Kidney glomerular epithelial cell (primary cell): Measurements from ENCODE around the gene DGKG.
A peak's percentile ranks its signal among the peaks of the same experiment; 100 is the strongest.

ENCODE experiments used
- DNase-seq: peaks from one replicate; lab custom pipeline; 2025; lab: John Stamatoyannopoulos, UW

DGKG gene

GRCh38 chr3:186239321-186239720 is 122.7 kb downstream of the DGKG start:
- DNase-seq, result no peak

GRCh38 chr3:186237915-186238314 is 124.1 kb downstream of the DGKG start:
- DNase-seq, result no peak

DNA sequence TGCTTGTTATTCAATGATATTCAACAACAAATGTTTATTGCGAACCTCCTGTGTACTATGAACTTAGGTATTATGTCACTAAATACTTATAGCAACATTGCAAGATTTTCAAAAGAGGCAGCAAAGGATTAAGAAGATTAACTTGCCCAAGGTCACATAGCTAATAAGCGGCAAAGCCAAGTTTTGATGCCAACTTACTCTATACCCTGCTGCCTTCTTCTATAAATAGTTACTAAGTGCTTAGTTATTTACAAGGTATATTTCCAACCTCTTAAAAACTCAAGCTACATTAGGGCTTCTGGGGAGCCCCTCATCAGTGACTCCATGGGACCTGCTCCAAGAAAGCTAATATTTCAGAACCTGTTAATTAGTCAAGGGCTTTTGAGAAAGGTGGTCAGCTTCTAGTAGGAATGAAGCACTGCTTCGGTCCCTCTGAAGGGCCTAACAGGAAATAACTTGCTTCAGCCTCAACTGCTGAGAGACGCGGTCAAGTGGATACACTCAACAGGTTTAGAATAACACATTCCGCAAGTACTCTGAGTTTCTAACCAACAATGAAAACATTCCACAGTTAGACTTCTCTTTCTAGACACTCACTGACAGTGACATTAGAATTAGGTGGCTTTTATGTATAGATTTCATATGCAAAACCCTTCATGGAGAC is 125.5 kb downstream of the DGKG start:
- DNase-seq, result peak; percentile 43

DNA sequence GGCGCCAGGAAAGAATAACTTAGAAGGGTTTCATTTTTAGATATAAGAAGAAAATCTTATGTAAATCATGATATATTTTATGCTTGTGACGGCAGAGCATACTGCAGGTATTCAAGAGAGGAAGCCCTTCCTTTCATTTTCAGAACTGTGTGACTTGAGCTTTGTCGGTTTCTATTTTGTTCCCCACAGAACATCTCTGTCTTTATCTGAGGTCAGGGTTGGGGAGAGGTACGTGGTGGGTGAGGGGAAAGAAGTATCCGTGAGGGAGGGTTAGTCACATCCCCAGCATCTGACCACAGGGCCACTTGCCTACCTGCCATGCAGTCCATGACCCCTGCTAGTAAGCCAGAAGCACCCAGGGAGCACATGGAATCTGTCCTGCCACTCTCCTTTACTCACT is 126.5 kb downstream of the DGKG start:
- DNase-seq, result no peak

- no peak for DNase-seq
These were observed 127.9 kb downstream of the DGKG start for GRCh38 chr3:186234152-186234551.

DNA sequence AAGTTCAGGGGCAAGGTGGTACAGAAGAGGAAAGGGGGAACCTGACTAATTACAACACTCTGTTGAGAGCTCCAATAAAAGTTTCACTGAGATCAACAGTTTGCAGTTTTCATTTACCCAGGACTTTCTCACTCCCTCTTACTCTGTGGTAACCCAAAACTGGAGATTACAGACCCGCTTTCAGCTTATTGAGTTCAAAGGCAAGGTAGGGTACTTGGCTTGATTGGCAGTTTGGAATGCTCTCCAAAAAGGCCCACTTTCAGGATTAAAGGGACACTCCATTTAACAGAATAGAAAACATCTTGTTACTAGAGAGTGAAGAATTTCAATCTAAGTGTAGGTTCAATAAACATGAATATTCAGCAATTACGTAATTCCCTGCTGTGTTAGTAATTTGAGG is 135.6 kb downstream of the DGKG start:
- DNase-seq, result no peak

DNA sequence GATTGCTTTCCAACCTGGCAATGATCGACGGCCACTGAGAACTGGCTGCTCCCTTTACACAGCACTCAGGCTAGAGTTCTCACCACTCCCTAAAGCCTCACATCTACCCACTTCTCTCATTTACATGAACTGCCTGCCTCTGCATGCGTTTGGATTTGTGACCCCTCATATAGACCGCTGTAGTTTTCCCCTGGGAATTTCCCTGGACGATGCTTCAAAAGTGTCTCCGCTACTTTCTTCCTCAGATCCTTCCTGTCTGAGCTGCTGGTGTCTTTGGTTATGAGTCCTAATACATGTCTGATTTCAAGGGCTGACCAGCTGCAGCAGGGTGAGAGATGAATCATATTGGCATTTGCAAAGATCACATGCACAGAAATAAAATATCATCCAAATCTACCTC is 136.4 kb downstream of the DGKG start:
- no peak for DNase-seq

GRCh38 chr3:186224041-186224610 is 137.9 kb downstream of the DGKG start:
- DNase-seq, result no peak

- no peak for DNase-seq
These were observed 138.6 kb downstream of the DGKG start for GRCh38 chr3:186223476-186223875.

- DNase-seq, result no peak
These were observed 140.2 kb downstream of the DGKG start for GRCh38 chr3:186221760-186222378.

GRCh38 chr3:186220911-186221645 is 141.0 kb downstream of the DGKG start:
- no peak for DNase-seq

DNA sequence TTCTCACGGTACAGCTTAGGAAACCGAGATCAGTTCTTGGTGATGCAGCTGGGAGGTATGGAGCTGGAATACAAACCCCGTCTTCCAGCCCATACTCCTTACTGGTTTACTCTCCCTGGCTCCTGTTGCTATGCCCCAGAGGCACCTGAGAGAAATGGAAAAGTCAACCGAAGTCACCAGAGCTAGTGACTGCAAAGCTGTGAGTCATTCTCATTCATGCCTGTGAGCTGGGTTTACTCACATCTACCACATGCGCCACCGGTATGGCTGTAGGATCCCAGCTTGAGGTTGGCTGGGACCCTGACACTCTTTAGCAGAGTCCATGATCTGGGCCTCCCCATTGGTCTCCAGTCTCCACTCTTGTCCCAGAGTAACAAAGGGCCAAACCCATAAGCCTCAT is 141.7 kb downstream of the DGKG start:
- DNase-seq, result no peak

GRCh38 chr3:186219211-186219638 is 142.8 kb downstream of the DGKG start:
- DNase-seq, result no peak

DNA sequence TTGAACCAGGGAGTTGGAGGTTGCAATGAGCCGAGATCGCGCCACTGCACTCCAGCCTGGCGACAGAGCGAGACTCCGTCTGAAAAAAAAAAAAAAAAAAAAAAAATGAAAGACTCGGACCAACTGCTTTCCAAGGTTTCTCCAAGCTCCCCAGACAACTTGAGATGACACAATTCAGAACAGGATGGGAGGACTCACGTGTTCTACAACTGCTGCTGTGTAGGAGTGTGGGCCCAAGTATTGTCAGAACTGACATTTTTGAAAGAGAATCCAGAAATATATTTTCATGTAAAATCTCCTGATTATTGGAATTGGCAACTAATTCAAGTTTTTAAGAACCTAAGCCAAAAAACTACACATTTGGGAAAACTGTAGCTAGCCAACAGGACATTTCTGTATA is 143.6 kb downstream of the DGKG start:
- no peak for DNase-seq

DNA sequence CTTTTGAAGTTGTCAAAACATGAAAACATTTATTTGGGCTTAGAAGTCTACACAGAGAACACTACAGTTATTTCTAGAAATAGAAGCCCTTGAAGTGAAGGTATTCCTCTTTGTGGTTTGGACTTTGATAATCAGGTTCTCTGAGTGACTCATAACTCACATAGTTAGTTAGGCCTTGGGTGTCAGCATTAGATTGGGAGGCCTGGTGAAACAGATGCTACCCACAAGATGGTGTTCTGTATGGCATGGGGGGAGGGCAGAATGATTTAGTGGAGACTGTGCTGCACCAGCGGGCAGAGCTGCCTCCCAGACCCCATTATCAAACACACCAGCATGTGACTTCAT is 144.2 kb downstream of the DGKG start:
- no peak for DNase-seq

DNA sequence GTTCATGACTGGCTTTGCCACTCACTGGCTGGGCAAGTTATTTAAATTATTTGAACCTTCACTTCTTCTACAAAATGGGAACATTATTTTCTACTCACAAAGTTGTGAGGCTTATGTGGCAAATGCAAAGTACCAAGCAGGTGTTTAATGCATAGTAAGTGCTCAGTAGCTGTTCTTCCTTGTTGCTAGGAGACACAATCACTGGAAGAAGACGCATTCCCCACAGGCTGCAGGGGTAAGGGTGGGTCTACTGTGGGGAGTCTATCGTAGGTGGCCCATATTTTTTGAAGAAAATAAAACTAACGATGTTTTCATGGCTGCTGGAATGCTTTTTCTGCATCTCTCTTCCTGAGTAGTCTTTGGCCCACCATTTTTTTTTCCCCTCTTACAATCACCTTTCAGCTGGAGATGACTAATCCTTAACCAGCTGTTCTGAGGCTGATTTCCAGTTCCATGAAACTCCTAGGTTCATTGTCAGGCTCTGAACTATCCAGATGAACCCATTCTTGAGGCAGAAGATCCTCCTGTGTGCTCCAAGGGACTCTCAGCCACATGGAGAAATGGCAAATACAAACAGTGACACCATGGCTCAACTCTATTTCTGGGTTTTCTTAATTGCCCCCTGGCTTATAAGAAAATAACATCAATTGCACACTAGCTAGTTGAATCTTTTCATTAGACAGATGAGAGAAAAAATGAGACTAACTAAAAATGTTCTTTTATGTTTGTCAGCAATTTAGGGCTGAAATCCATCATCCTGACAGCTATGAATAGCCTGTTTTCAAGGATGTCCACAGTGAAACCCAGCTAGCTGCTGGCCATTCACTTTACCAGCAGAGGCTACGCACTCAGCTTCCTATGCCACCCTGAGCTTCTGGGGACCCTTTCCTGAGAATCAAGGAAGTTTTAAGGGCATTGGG is 144.9 kb downstream of the DGKG start:
- no peak for DNase-seq

- no peak for DNase-seq
These were observed 147.4 kb downstream of the DGKG start for GRCh38 chr3:186214670-186215069.

DNA sequence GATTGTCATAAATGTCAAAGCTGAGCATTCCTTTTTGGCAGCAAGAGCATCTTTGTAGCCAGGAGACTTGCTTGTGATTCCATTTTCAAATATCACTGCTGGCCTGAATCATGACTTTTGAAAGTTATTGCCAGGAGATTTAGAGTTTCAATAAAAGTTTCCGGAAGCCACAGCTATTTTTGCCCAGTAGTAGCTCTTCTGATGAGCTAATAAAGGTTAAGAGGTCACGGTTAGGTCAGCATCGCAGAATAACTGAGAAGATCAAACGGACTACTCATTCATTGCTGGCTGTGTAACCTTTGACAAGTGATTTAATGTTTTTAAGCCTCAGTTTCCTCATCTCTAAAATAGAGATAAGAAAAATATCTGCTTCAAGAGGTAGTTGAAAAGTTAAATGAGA is 148.1 kb downstream of the DGKG start:
- DNase-seq, result no peak

DNA sequence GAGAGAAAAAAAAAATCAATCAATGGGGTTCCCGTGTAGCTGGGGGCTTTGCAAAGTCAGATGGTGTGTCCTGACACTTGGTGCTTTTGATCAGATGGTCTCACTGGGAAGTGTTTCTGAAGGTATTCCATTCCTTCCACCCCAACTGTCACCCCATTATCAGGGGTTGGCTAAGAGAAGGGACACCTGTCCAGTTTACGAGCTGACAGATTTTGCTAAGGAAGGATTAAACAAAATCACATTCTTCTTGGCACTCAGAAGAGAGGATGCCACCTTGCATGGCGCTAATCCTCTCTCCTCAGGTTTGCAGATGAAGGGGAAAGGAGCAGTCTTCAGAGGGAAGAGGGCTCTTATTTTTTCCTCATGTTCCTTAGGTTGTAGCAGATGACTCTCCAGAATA is 149.4 kb downstream of the DGKG start:
- no peak for DNase-seq

- DNase-seq, result no peak
These were observed 151.1 kb downstream of the DGKG start for GRCh38 chr3:186210852-186211500.
